Body of pancreas (tissue), 4 donors: Measurements from ENCODE around the gene RIC3. TPM values are rescaled to one million over a fixed set of nuclear protein-coding genes. Genes with fewer than 3 reads are reported as not detected.
A peak's percentile ranks its signal among the peaks of the same experiment; 100 is the strongest.

Experiments
- ATAC-seq: fragments of 150-250 bp; one replicate; pipeline ENCODE4 v1.9.1; 2016
- DNase-seq, 4 donors: peaks; one replicate each; pipeline ENCODE4 v3.0.0-alpha.2; 2019
- H3K27ac ChIP-seq, 4 donors: fragments of 200-600 bp; sonication (generic); 1 replicate in 3 of 4; 2 replicates in 1 of 4; pipeline versions ENCODE4 v1.5.1 to v1.6.1; 2016 to 2019; ENCODE audit warnings: mild to moderate bottlenecking in 1 of 4, mixed read lengths in 1 of 4, moderate library complexity in 1 of 4
- H3K27me3 ChIP-seq, 2 donors: fragments of 200-600 bp; sonication (generic); one replicate each; pipeline ENCODE4 v1.6.0; 2016; ENCODE audit warnings: mild to moderate bottlenecking in 1 of 2
- H3K36me3 ChIP-seq, 2 donors: fragments of 200-600 bp; sonication (generic); replicated peaks in 1 of 2; 2 replicates each; pipeline ENCODE4 v1.5.1; 2016; ENCODE audit warnings: low read depth in 2 of 2; ENCODE audit not compliant: insufficient read depth in 1 of 2
- H3K4me1 ChIP-seq: fragments of 200-600 bp; sonication (generic); one replicate; pipeline ENCODE4 v1.6.0; 2016
- H3K4me3 ChIP-seq, 2 donors: fragments of 200-600 bp; sonication (generic); 1 replicate in 1 of 2; 2 replicates in 1 of 2; pipeline ENCODE4 v1.5.1; 2016 to 2019
- H3K9me3 ChIP-seq, 3 donors: fragments of 200-600 bp; sonication (generic); 1 replicate in 2 of 3; 2 replicates in 1 of 3; pipeline ENCODE4 v1.5.1; 2016
- POLR2A ChIP-seq, 3 donors: fragments of 450-650 bp; IDR thresholded peaks; one replicate each; pipeline ENCODE4 v1.6.1; 2016; ENCODE audit warnings: antibody characterized with exemption in 3 of 3, mild to moderate bottlenecking in 2 of 3
- WGBS, 2 donors: methylation state at CpG; one replicate each; pipeline ENCODE4 v1.1.5; 2017; 5-methylcytosine and 5-hydroxymethylcytosine counted together
- intact Hi-C: fragments of 100-400 bp; cut with DNase I; formaldehyde crosslinking; loops from one replicate; pipeline ENCODE4 v1.15.1; 2023
- total RNA-seq, 2 donors: library from RNA; depleted of rRNA; stranded (reverse); fragments of >200 nt; gene quantifications; one replicate each; pipeline ENCODE4 v1.1.0, GENCODE V29; 2016
- TF ChIP-seq, protein P1 (sequence below), 7 experiments: fragments of 450-650 bp in 4 of 7; fragments of 200-600 bp in 3 of 7; sonication (generic) in 3 of 7; IDR thresholded peaks; one replicate each; pipeline ENCODE4 v1.5.1; 2016 to 2019; ENCODE audit warnings: antibody characterized with exemption in 7 of 7

The RIC3 gene
- total RNA-seq, 2 donors from 2014 or later, result 40.0 to 44.5 TPM

DNA sequence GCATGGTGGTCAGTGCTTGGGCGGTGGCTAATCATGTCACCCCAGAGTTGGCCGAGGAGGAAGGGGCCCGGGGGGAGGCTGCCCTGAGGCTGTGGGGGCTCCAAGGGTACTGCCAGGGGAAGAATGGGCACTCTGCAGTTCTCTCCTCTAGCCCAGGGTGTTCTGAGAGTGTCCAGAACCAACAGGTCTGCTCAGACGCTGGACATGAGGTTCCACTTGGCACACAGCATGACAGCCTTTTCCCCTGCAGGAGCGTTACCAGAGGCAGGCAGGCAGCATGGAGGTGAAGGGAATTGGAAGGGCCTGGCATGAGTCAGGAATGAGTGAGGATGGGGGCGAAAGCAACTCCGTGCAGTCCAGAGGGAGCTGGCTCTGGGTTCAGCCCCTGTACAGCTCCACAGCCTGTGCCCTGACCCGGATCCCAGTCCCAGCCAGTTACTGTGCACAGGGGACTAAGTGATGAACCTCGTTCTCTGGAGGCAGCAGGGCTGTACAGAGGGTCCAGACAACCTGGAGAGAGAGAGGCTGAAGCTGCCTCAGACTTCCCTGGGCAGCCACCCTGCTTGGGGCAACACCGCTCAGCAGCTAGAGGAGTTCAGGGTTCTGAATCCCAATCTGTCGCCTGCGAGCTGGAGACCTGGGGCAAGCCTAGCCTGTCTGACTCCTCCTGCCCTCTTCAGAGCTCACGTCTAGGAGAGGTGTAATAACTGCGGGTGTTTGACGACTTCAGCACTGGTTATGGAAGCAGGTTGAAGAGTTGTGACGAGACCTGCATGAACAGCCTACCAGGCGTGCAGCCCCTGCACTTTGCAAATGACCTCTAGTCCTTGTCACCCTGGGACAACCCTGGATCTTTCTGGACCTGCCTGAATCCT, 102.6 kb downstream of the RIC3 start:
- Histone ChIP-seq H3K27ac (no peak overlapping the region), H3K36me3 (no peaks in the 10 kb centered on the region), H3K9me3 (no peaks in the 10 kb centered on the region), H3K4me3 (no peak overlapping the region), H3K4me1 (peaks cover 10% of the 10 kb centered on the region), H3K27me3 (no peaks in the 10 kb centered on the region)
- intact Hi-C loops, result no loop called here
- 56 to 60% methylated on average over 14 to 17 of the region's 17 CpGs for WGBS, 2 donors
- TF ChIP-seq POLR2A (IDR thresholded peaks at IDR 0.05), result no peak
- TF ChIP-seq, protein P1, sequence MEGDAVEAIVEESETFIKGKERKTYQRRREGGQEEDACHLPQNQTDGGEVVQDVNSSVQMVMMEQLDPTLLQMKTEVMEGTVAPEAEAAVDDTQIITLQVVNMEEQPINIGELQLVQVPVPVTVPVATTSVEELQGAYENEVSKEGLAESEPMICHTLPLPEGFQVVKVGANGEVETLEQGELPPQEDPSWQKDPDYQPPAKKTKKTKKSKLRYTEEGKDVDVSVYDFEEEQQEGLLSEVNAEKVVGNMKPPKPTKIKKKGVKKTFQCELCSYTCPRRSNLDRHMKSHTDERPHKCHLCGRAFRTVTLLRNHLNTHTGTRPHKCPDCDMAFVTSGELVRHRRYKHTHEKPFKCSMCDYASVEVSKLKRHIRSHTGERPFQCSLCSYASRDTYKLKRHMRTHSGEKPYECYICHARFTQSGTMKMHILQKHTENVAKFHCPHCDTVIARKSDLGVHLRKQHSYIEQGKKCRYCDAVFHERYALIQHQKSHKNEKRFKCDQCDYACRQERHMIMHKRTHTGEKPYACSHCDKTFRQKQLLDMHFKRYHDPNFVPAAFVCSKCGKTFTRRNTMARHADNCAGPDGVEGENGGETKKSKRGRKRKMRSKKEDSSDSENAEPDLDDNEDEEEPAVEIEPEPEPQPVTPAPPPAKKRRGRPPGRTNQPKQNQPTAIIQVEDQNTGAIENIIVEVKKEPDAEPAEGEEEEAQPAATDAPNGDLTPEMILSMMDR (IDR thresholded peaks at IDR 0.05), result no peak
- DNase-seq (no peak), ATAC-seq (no peak)

DNA sequence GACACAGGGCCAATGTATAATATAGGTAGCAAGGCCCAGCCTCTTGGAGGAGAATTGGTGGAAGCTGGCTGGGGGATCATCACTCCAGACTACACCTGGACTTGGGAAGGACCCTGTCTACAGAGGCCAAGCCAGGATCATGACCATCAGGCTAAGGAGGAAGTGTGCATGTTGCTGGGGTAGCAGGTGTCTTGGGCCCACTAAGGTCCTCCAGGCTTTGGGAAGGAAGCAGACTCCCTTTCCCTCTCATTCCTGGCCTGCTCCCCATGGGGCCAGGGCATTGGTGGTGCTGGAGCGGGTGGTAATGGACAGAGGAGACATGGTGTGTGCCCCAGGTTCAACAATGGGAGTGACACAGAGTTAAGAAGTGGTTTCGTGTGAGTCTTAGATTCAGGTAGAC, 103.8 kb downstream of the RIC3 start:
- H3K27ac ChIP-seq, result no peak overlapping the region
- H3K4me1 ChIP-seq, result peaks cover 10% of the 10 kb centered on the region
- TF ChIP-seq POLR2A (IDR thresholded peaks at IDR 0.05), result no peak
- intact Hi-C loops, result no loop called here
- H3K4me3 ChIP-seq, result no peak overlapping the region
- H3K9me3 ChIP-seq, result no peaks in the 10 kb centered on the region
- DNase-seq, result no peak
- no peaks in the 10 kb centered on the region for H3K27me3 ChIP-seq
- no peak for ATAC-seq
- 72 to 80% methylated on average over 2 of the region's 2 CpGs for WGBS, 2 donors
- H3K36me3 ChIP-seq, result no peaks in the 10 kb centered on the region

DNA sequence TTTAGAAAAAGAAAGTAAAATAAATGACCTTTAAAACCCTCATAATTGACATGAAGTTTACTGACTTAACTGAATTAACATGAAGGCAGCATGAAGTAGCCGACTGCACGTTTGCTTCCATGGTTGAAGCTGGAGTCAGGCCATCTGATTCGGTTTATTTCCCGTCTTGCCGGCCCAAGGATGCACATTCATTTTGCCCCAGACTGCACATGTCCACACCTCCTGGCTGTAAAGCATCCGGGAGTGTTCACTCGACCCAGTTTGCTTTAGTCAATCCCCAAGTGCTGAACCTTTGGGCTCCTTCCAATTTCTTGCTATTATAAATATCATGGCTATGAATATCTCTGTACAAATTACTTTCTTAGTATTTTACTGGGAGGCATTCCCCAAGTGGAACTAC, 105.5 kb downstream of the RIC3 start:
- 47 to 56% methylated on average over 7 of the region's 7 CpGs for WGBS, 2 donors
- Histone ChIP-seq H3K4me1 (peaks cover under 1% of the 10 kb centered on the region), H3K36me3 (no peaks in the 10 kb centered on the region), H3K27me3 (no peaks in the 10 kb centered on the region), H3K9me3 (no peaks in the 10 kb centered on the region), H3K4me3 (no peak overlapping the region), H3K27ac (peak overlapping the region in 1 of 4 donors; percentile 51)
- ATAC-seq, result peak; percentile 39
- TF ChIP-seq, protein P1 (IDR thresholded peaks at IDR 0.05), result no peak
- TF ChIP-seq POLR2A (IDR thresholded peaks at IDR 0.05), result no peak
- intact Hi-C loops, result no loop called here
- DNase-seq, result peak in 1 of 4 donors; percentile 32

DNA sequence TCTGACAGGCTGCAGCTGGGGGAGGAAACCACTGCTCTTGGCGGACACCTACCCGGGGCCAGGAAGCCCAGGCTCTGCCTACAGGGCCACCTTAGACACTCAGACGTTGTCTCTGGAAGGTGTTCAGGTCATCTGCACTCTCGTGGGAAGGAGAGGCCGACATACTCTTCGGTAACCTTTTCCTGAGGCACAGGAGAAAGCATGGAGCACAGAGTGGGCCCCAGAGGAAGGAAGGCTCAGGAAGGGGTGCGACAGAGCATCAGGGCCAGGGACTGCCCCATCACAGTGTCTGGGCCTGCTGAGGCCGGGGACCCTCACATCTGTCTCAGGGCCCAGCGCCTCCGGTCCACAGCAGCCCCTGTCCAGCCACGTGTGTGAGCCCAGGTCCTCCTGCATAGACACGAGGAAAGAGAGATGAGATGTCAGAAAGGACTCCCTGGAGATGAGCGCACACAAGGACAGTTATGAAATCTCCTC, 106.0 kb downstream of the RIC3 start:
- intact Hi-C loops, result no loop called here
- ATAC-seq, result peak; percentile 24
- TF ChIP-seq, protein P1 (IDR thresholded peaks at IDR 0.05), result no peak
- TF ChIP-seq POLR2A (IDR thresholded peaks at IDR 0.05), result no peak
- Histone ChIP-seq H3K4me3 (no peak overlapping the region), H3K27me3 (no peaks in the 10 kb centered on the region), H3K36me3 (no peaks in the 10 kb centered on the region), H3K27ac (peak overlapping the region in 2 of 4 donors; percentile 5 to 51), H3K9me3 (no peaks in the 10 kb centered on the region), H3K4me1 (no peaks in the 10 kb centered on the region)
- no peak for DNase-seq
- WGBS, 2 donors, result 70 to 79% methylated on average over 9 to 13 of the region's 13 CpGs

DNA sequence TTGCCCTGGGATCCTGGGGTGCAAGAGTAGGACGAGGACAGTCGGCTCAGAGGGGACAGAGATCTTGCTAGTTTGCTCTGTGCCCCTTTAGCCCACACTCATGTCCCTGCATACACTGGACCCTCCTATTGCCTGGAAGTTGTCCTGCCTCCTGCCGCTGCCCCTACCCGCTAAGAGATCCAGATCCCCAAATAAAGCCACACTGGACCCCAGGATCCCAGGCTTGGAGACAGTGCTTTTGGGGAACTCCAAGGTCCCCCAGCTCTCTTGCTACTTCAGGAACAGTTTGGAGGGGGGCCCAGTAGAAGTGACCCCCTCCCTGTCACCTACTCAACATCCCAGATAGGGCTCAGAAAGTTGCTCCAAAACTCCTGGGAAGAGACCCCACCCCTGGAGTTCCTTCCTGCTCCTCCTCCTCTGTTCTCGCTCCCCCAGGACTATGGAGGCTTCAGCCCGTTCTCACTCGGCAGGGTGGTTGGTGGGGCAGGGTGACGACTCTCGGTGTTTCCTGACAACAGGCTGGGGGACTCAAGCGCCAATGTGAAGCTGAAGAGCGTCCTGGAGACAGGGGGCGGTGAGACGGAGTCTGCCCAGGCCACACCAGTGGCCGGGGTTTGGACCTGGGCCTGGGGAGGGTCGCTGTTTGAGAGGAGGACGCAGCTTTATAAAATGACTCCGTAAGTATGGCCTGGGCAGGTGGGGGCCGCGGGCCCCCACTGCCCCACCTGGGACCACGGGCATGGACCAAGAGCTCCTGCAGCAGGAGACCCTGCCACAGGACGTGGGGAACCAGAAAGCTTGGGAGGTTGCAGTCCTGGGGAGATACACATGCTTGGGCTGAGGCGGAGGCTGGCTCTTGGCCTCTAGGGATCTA, 107.0 kb downstream of the RIC3 start:
- WGBS, 2 donors, result 83 to 87% methylated on average over 20 to 22 of the region's 22 CpGs
- Histone ChIP-seq H3K4me3 (no peak overlapping the region), H3K9me3 (no peaks in the 10 kb centered on the region), H3K36me3 (no peaks in the 10 kb centered on the region), H3K4me1 (no peaks in the 10 kb centered on the region), H3K27ac (no peak overlapping the region), H3K27me3 (no peaks in the 10 kb centered on the region)
- DNase-seq (no peak), ATAC-seq (no peak)
- intact Hi-C loops, result no loop called here
- no peak for TF ChIP-seq POLR2A (IDR thresholded peaks at IDR 0.05)
- TF ChIP-seq, protein P1 (IDR thresholded peaks at IDR 0.05), result no peak
